GM11168 (cell line): Measurements from ENCODE around the gene ITPR2.

Experiments used
- in situ Hi-C: fragments of 300-500 bp; cut with MboI; formaldehyde crosslinking; loops from one replicate; pipeline ENCODE4 v1.12.0; 2022; ENCODE audit warnings: low sequenced_read_pairs; ENCODE audit not compliant: unreplicated experiment

Gene ITPR2

DNA sequence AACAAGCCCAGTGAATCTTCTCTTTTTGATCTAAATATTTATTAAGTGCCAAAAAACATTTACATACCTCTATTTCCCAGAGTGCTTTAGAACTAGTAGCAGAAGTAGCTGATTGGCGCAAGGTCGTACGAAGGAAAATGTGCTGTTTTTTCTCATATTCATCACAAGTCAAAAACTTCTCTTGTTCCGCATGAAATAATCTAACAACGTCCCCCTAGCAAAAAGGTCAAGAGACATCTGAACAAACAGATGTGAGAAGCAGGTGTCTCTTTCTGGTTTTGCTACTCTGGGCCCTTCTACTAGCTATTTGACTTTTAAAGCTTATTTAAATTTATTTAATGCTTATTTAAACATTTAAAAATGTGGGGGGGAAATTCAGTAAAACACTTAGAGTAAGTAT, 117.8 kb downstream of the ITPR2 start:
- in situ Hi-C loops, result no loop called here

DNA sequence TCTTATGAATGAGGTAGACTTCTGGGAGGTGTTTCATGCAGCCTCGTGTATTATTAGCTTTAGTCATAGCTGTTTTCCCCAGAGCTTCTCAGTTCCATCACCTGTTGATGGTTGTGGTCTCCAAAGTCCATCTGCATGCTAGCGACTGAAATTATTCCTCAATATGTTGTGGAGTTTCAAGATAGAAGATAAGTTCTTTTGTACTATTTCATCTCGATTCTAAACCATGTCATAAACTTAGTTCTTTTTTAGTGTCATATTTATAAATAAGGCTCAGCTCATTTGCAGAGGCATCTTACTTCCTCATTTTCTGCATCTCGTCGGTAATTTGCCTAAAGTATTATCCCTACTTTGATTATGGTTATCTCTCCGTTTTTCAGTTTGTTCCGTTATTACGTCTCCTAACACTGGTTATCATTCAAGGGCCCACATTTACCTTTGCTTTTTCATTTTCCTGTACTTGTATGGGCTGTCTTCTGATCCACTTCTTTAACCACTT, 119.1 kb downstream of the ITPR2 start:
- in situ Hi-C loops, result no loop called here

DNA sequence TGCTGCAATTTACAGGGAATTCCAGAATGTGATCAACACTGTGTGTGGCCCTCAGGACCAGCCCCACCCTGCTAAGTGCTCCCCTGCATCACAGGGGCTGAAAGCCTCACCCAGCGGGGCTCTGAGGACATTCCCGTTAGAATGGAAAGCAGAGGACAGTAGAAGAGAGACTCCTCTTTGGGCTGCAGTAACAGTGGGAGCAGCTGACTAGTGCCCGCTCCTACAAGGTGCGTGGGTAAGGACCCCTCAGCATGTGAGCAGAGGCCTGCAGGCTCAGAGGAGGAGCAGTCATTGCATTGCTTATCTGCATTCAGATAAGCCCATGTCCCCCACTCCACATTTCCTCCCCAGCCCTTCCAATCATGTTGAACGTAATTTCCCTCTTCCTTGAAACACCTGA, 120.1 kb downstream of the ITPR2 start:
- in situ Hi-C loops, result no loop called here

DNA sequence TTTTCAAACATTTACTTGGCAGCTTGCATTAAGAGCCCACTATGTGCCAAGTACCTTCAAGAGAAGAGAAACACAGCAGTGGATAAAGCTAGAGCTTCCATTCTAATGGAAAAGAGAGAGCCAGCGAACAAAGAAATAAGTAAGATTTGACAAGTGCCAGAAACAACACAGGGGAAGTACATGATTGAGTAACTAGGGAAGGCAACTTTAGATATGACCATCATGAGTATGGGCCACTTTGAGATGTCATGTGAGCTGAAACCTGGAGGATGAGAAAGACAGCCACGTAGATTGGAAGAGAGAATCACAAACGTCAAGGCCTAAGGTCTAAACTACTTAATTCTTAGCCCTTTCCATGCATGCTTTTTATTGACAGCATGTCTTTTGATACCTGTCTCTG, 121.4 kb downstream of the ITPR2 start:
- in situ Hi-C loops, result no loop called here

DNA sequence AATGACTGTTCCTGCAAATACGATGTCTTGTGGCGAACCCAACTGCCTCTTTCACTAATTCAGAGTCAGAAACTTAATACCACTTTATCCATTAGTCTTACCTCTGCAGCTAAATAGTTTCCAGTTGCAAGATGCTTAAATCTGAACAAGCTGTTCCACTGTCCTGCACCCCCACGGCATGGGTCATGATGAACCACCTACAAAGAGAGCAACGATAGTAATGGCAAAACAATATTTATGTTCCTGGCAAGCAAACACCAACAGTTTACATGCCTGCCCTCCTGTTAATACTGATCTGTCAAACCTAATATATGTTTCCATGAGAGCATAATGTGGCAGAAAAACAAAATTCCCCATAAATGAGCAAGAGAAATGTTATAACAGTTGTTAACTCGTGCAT, 121.9 kb downstream of the ITPR2 start:
- in situ Hi-C loops, result no loop called here

DNA sequence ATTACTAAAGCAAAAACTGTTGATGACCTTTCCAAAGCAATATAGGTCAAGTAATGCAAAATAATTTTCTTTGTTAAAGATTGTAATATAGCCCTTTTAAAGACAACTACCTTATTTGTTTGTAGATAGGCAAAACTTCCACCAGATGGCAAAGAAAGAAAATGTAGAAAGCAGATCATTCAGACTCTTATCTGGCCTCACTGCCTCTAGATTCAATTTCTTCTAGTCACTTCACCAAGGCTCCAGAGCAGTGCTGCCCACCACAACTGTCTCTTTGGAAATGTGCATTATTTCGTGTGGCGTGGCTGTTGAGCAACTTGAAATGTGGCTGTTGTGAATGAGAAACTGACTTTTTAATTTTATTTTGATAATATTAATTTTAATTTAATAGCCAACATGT, 127.1 kb downstream of the ITPR2 start:
- in situ Hi-C loops, result no loop called here

DNA sequence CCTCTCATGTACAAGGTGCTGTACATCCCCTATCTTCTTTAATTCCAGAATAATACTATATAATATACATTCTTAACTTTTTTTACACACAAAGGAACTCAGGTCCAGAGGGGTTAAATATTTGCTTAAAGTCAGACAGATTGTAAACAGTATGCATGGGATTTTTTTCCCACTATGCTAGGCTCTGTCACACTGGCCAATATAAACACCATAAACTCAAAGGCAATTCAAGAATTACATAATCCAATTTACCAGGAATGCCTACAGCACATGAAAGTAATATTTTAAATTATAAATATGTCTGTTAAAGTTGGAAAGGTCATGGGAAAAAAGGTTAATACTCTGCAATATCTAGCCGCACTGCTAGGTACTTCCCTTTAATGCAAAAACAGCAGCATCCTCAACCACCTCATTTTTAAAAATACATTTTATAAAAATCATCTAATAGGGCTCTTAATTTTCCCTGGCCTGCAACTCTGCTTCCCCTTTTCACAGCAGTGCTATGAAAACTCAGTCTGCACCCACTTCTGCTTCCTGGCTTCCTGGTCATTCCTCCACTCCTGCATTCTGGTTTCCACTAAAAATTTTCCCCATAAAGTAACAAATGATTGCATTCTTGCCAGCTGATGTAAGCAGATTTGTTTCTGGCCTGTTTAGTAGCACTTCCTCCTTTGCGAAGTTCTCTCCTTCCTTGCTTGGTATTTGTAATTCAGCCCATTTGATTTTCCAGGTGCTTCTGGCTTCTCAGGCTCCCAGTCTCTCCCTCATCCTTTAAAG, 128.1 kb downstream of the ITPR2 start:
- in situ Hi-C loops, result no loop called here

DNA sequence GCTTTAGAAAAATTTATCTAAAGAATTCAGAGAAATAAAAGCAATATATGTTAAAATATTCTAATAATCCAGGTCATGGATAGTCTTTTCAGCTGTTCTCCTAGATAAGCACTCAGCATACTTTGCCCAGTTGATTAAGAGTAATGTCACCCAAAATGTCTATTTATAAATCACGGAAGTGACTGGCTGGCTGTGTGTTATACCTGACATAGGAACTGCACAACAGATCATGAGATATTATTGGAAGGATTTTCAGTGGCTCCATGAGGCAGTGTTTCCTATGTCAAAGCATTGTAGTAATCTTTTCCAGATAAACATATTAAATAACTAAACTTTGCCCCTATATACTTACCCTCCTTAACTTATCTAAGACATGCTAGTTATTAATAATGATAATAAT, 128.8 kb downstream of the ITPR2 start:
- in situ Hi-C loops, result no loop called here

DNA sequence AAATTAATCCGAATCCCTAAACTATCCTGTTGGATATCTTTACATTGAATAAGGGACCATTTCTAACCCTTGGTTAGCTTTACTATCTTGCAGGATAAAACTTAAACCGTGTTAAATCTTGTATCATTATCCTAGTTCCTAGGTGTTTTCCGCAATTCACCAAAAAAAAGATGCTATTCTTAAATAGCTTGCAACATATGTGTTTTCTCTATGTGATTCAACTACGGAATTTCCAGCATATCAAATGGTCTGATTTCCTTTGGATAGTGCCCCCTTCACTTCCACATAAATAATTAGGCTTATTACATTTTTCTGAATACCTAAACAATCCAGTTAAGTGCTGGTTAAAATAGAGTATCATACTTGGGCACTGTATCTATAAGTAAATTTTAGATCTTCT, 130.3 kb downstream of the ITPR2 start:
- in situ Hi-C loops, result no loop called here

DNA sequence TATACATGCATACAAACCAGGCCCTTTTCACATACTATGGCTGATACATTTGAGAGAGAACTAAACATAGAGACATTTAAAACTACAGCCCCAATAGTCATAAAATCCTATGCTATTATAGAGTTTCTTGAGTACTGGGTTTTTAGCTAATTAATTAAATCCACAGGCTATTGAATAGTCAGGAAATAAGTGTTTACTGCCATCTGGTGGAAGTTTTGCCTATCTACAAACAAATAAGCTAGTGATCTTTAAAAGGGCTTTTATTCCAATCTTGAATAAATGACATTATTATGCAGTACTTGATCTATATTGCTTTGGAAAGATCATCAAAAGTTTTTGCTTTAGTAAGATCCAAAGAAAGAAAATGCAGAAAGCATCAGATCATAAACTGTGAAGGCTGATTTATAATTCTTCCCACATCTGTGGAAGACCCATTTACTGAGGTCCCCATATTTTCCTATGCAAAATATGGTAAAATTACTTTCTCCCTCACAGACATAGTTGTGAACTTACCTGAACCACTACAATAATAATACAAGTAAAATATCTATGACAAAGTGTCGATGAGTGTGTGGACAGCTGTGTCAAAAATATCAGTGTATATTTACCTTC, 131.3 kb downstream of the ITPR2 start:
- in situ Hi-C loops, result no loop called here

DNA sequence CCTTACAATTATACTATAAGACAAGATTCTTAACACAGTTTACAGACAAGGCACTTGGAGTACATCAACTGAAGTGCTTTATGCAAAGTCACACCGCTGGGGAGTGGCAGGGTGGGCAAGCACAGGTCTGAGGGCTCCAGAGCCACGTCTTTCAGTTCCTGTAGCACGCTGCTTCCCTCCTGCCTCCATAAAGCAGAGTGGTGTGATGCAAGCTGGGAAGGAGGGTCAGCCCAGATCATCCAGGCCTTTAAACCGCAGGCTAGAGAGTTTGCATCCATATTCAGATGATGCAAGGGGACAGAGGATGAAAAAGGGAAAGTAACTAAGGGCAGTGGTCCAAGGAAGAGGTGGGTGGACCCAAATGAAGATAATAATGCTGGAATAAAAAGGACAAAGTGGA, 132.6 kb downstream of the ITPR2 start:
- in situ Hi-C loops, result no loop called here

DNA sequence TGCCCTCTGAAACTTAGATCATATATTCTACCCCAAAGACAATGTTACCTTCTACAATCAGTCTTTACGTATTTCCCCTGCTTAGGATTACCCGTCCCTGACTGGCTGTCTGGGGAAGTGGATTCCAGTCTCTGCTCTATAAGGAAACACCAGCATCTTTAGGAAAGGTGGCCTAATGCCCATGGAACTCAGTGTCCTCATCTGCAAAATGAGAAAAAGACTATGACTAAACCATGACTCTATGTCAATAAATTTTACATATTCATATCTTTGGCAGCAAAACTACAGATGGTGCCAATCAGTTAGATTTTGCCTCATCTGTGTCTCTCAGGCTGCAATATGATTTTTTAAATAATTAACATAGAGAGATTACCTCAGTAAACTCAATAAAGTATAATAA, 133.8 kb downstream of the ITPR2 start:
- in situ Hi-C loops, result no loop called here

DNA sequence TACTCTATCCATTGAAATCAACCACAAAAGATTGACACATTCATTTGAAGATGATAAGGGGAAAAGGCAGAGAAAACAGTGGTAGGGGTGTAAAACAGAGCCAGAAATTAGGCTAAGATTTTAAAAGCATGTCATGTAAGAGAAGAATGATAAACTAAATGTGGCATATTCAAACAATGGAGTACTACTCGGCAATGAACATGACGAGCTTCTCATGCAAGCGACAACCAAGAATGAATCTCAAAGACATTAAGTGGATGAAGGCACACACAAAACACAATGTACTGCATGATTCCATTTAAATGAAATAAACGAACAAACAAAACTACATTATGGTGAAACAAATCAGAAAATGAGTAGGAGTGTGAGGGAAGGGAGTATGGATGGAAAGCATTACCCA, 134.8 kb downstream of the ITPR2 start:
- in situ Hi-C loops, result no loop called here

DNA sequence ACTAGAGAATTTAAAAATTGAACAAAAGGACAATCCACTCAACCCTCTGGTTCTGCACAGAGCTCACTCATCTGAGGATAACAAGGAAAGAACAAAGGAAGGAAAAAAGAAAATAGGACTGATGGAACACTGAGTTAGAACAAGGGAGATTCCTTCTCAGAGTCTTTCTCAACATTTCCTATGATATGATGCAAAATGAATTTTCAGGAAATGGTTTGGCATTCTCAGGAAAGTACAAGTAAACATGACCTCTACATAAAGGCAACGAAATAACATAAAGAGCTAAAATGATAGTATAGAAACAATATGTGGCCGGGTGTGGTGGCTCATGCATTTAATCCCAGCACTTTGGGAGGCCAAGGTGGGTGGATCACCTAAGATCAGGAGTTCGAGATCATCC, 135.8 kb downstream of the ITPR2 start:
- in situ Hi-C loops, result no loop called here

DNA sequence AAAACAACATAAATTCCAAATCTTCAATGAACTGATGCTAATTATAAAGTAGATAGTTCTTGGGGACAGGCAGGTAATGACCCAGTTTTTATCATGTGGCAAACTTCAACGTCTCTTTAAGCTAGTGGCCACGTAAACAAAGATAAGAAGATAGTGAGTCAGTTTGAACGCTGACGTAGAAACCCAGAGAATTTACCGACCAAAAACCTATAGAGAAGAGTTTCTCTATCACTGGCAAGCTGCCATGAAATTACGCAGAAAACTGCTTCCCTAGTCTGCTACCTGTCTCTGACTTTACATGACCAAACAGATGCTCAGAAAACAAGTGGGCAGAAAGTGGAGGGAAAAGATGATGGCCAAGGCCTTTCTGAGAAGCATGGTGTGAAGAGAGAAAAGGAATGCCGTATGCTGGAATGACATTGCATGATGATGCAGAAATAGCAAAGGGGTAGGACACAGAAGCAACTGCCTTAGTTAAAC, 136.3 kb downstream of the ITPR2 start:
- in situ Hi-C loops, result no loop called here

DNA sequence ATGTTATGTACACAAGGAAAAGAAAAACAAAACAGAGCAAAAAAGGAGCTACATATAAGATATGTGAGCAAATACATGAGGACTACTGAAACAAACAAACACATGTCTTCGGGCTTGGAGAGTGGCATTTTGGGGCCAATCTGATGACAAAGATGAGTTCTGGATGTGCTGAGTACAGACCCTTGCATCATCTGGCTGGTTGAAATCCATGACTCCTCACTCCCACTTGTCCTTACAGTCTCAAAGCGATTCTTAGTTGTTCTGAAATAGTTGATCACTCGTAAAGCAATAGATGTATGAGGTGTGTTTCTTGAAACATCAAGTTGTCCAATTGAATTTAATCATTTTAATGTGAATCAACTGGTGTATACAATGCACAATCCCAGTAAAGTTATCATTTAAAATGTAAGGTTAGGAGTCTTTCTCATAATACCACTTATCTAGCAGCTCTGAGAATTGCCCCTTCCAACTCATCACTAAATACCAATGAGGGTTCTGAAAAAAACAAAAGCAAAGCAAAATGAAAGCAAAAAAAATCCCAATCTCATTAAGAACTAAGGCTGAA, 136.9 kb downstream of the ITPR2 start:
- in situ Hi-C loops, result no loop called here

DNA sequence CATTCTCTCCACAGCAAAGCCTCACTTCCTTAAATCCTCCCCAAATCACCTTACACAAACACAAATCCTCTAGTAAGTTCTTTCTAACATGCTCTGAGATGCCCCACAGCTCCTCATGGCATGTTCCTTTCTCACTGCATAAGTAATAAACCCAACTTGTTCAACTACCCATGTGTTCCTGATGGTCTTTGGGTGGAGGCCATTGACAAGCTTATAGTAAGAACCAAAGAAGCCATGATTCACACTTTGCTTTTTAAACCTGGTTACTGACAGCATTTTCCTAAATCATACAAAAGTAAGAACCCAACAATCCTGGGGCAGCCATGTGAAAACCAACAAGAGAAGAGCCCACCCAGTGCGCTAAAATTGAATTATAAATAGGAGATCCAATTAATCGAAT, 138.6 kb downstream of the ITPR2 start:
- in situ Hi-C loops, result no loop called here

DNA sequence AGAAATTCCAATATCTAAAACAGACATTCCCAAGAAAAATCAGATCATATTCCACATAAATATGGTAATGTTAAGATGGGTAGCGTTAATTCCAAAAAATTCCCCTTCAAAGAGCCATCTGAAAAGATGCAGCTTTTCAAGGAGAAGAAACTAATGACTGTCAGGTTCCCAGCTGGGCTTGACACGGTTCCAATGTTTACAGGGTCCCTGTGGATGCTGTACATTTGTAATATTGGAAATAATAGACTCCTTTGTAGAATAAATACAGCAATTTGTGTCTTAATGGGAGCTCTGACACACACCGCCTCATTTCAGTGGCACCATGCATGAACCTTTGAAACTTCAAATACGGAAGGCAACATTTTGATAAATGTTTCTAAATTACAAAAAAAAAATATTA, 140.6 kb downstream of the ITPR2 start:
- in situ Hi-C loops, result no loop called here

DNA sequence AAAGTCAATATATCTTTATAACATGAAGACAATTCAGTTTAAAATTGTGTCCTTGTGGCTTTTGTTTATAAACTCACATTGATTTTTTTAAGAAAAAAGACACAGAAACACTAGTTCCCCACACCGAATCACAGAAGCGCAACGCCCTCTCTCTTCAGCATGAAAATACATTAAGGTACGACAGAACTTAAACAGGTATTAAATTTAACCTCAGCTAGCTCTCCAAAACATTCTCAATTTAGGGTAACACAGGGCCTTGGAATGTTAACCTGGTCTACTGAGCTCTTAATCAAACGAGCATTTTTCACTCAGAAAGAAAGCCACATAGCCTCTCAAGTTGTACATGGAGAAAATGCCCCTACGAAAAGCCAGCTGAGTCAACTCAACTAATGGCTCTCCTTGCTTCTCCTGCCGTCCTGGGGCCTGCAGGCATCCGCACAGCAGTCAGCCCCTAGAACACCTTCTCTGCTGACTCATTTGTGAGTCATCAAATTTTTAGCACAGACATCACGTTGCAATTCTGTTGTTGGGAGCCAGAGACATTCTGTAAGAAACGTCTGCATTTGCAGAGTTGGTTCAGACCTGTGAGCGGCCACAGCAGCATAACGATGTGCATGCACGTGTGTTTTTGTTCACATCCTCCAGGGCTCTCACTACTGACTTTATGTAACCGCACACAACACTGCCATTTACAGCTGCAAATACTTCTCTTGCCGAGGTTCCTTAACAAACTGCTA, 141.6 kb downstream of the ITPR2 start:
- in situ Hi-C loops, result no loop called here

DNA sequence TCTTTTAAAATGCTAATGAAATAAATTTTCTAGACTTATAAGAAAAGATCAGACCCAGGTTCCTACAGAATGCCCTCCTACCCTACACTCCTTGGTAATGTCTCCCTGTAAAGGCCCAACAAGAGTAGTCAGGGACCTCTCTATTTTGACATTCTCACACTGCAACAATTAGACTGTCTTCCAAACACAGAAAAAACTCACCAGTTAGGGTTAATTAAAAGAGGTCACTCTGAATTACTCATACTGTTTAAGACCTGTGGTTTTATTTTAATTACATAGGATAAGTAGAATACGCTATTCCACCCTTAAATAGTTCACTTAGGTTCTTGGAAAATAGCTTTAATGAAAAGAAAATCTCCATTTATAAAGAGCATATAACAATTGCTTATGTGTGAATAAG, 142.4 kb downstream of the ITPR2 start:
- in situ Hi-C loops, result no loop called here

DNA sequence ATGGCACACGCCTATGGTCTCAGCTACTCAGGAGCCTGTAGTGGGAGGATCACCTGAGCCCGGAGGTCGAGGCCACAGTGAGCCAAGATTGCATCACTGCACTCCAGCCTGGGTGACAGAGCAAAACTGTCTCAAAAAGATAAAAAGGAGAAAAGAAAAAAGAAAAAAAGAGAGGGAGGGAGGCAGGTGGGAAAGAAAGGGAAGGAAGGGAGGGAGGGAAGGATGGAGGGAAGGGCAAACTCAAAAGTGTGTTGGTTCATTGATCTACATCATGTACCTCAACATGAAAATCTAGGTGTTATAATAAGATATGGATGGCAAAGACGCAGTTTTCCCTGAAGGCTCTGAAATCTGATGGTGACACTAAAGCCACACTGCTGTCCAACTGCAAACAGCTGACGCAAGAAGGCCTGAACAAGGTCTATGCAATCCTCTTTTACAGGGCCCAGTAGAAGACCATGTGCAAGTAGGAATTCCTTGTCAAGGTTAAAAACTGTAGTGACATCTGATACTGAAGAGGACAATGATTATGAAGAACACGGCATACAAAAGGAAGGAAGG, 143.6 kb downstream of the ITPR2 start:
- in situ Hi-C loops, result no loop called here
